Inflammatory macrophage treated with lipopolysaccharide for 1 hour (primary cell): ENCODE measurements around the gene STK38L.

Experiments used
- DNase-seq, 2 donors: peaks; one replicate each; pipeline ENCODE4 v3.0.0-alpha.2; 2020 to 2022

The STK38L gene

DNA sequence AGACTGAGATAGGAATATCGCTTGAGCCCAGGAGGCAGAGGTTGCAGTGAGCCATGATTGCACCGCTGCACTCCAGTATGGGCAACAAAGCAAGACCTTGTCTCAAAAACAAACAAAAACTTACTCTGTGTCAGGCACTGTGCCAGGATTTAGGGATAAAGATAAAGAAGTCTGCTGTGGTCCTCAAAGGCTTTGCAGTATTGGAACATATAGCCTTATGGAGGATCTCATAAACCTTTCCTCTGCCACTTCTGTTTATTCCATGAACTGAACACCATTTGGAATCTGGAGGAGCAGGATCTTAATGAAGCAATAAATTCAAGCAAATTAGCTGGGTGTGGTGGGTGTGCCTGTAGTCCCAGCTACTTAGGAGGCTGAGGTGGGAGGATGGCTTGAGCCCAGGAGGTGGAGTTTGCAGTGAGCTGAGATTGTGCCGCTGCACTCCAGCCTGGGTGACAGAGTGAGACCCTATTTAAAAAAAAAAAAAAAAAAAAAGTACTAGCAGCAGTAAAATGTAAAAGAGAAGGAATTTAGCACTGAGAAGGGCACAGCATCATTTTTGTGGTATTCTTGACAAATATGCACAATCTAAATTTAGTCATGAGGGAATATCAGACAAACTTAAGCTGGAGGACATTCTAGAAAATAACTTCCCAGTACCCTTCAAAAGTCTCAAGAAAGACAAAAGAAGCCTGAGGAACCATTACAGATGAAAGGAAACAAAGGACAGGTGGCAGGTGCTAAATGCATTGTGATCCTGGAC lies 115.7 kb downstream of the STK38L start:
- DNase-seq = no peak

DNA sequence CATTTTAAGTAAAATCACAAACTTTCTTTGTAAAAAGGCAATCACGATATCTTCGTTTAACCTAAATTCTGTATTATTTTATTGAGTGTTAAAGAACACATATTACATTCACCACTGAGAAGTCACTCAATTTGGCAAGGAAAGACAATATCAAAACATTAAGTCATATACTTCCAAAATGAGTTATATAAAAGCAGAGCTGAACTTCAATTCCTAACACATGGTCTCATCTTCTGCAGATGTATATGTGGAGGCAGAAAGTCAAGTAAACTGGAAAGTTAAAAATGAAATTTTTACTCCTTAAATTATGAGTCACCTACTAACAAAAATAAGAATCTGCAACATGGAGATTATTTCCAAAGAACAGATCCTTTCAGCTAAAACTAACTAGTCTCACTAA lies 117.3 kb downstream of the STK38L start:
- DNase-seq = no peak

DNA sequence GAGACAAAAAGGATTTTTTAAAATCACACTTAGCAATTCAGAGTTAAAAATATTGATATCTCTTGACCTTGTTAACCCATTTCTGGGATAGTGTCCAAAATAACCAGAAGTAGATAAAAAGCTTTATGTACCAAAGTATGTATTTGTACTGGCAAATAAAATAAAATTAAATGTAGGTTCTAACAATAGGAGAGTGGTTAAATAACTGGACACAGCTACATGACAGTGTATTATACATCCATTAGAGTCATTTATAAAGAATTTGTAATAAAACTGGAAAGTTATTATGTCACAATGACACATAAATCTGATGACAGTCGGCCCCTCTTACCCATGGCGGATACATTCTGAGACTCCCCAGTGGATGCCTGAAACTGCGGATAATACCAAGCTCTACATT lies 122.5 kb downstream of the STK38L start:
- DNase-seq = no peak

DNA sequence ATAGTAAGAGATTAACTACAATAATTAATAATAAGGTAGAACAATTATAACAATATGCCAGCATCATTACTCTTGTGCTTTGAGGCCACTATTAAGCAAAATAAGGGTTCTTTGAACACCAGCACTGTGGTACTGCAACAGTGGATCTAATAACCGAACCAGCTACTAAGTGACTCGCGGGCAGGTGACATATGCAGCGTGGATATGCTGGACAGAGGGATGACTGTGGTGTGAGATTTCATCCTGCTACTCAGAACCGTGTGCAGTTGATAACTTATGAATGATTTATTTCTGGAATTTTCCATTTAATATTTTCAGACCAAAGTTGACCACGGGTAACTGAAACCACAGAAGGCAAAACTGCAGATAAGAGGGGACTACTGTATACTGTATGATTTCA lies 123.0 kb downstream of the STK38L start:
- DNase-seq = no peak
